CD14-positive monocyte (primary cell): Measurements from ENCODE around the gene REXO5. TPM values are rescaled to one million over a fixed set of nuclear protein-coding genes. Genes with fewer than 3 reads are reported as not detected.

Experiments used
- DNase-seq, 3 donors: peaks; one replicate each; pipeline ENCODE4 v3.0.0-alpha.2; 2011 to 2022
- H2AFZ ChIP-seq: 2 replicates; pipeline ENCODE4 v1.6.0; 2012; ENCODE audit warnings: mild to moderate bottlenecking, low read depth, low read length, inconsistent platforms; ENCODE audit not compliant: insufficient read depth, poor library complexity, severe bottlenecking
- H3K27ac ChIP-seq, 2 donors: 1 replicate in 1 of 2; 2 replicates in 1 of 2; pipeline ENCODE4 v1.5.1; 2012 to 2013; ENCODE audit warnings: low read length in 2 of 2, control low read depth in 1 of 2, inconsistent platforms in 1 of 2, low read depth in 1 of 2, mild to moderate bottlenecking in 1 of 2
- H3K27me3 ChIP-seq, 2 donors: one replicate each; pipeline versions ENCODE4 v1.6.0 to v1.6.1; 2011 to 2013; ENCODE audit warnings: low read length in 2 of 2; ENCODE audit not compliant: control insufficient read depth in 2 of 2, insufficient read depth in 2 of 2
- H3K36me3 ChIP-seq, 2 donors: replicated peaks in 1 of 2; 1 replicate in 1 of 2; 2 replicates in 1 of 2; pipeline versions ENCODE4 v1.5.1 to v1.6.1; 2012 to 2013; ENCODE audit warnings: low read length in 2 of 2, control low read depth in 1 of 2, inconsistent platforms in 1 of 2, mild to moderate bottlenecking in 1 of 2; ENCODE audit not compliant: insufficient read depth in 2 of 2, control insufficient read depth in 1 of 2
- H3K4me1 ChIP-seq, 2 donors: 1 replicate in 1 of 2; 2 replicates in 1 of 2; pipeline versions ENCODE4 v1.5.1 to v1.6.1; 2012 to 2013; ENCODE audit warnings: low read length in 2 of 2, control low read depth in 1 of 2, inconsistent platforms in 1 of 2, mild to moderate bottlenecking in 1 of 2, moderate library complexity in 1 of 2; ENCODE audit not compliant: insufficient read depth in 2 of 2, control insufficient read depth in 1 of 2
- H3K4me2 ChIP-seq: replicated peaks from 2 replicates; pipeline ENCODE3; 2012; ENCODE audit warnings: low read length, moderate library complexity, mild to moderate bottlenecking; ENCODE audit not compliant: poor library complexity, severe bottlenecking; ENCODE audit errors: extremely low read depth
- H3K4me3 ChIP-seq, 3 experiments: fragments of 200-600 bp in 1 of 3; sonication (generic) in 1 of 3; replicated peaks in 1 of 3; 1 replicate in 2 of 3; 2 replicates in 1 of 3; pipeline ENCODE4 v1.5.1; 2011 to 2013; ENCODE audit warnings: low read length in 3 of 3, mild to moderate bottlenecking in 3 of 3, control low read depth in 2 of 3, low read depth in 2 of 3, inconsistent platforms in 1 of 3, moderate library complexity in 1 of 3
- H3K79me2 ChIP-seq: 2 replicates; pipeline ENCODE4 v1.6.0; 2012; ENCODE audit warnings: mild to moderate bottlenecking, control low read depth, inconsistent platforms, low read length, moderate library complexity; ENCODE audit not compliant: insufficient read depth
- H3K9ac ChIP-seq: 2 replicates; pipeline ENCODE4 v1.6.0; 2017; ENCODE audit warnings: low read length, mild to moderate bottlenecking; ENCODE audit not compliant: insufficient read depth, poor library complexity, severe bottlenecking
- H3K9me3 ChIP-seq, 2 donors: replicated peaks in 1 of 2; 1 replicate in 1 of 2; 2 replicates in 1 of 2; pipeline versions ENCODE4 v1.5.1 to v1.6.1; 2012 to 2013; ENCODE audit warnings: low read length in 2 of 2, control low read depth in 1 of 2; ENCODE audit not compliant: control insufficient read depth in 1 of 2, insufficient read depth in 1 of 2
- H4K20me1 ChIP-seq: 2 replicates; pipeline ENCODE4 v1.6.0; 2012; ENCODE audit warnings: mild to moderate bottlenecking, low read length, control low read depth, moderate library complexity; ENCODE audit not compliant: insufficient read depth
- H3K27ac Mint-ChIP-seq, 7 donors: one replicate each; pipeline ENCODE4 v1.8.0; 2020; ENCODE audit warnings: mild to moderate bottlenecking in 7 of 7, mixed read lengths in 7 of 7, moderate library complexity in 6 of 7, inconsistent platforms in 2 of 7
- H3K27me3 Mint-ChIP-seq, 3 donors: one replicate each; pipeline ENCODE4 v1.8.0; 2021 to 2022; ENCODE audit warnings: low read depth in 3 of 3, mild to moderate bottlenecking in 3 of 3, mixed read lengths in 3 of 3, moderate library complexity in 3 of 3, inconsistent platforms in 1 of 3
- H3K36me3 Mint-ChIP-seq, 2 donors: one replicate each; pipeline ENCODE4 v1.8.0; 2020; ENCODE audit warnings: mixed read lengths in 2 of 2, inconsistent platforms in 1 of 2, mild to moderate bottlenecking in 1 of 2
- H3K4me1 Mint-ChIP-seq: one replicate; pipeline ENCODE4 v1.8.0; 2020; ENCODE audit warnings: mild to moderate bottlenecking, mixed read lengths
- H3K4me3 Mint-ChIP-seq, 2 donors: one replicate each; pipeline ENCODE4 v1.8.0; 2020; ENCODE audit warnings: mild to moderate bottlenecking in 2 of 2, mixed read lengths in 2 of 2, moderate library complexity in 1 of 2
- H3K9me3 Mint-ChIP-seq, 7 donors: one replicate each; pipeline ENCODE4 v1.8.0; 2020 to 2022; ENCODE audit warnings: mixed read lengths in 7 of 7, mild to moderate bottlenecking in 6 of 7, moderate library complexity in 6 of 7, inconsistent platforms in 2 of 7
- WGBS: methylation state at CpG from one replicate; pipeline ENCODE4 v1.1.5; 2013; ENCODE audit warnings: missing lambda C conversion rate; ENCODE audit not compliant: insufficient coverage; 5-methylcytosine and 5-hydroxymethylcytosine counted together
- intact Hi-C, 2 donors: fragments of 100-400 bp; cut with micrococcal nuclease; formaldehyde crosslinking; loops; one replicate each; pipeline versions ENCODE4 v1.15.0 to v1.15.1; 2023
- polyA plus RNA-seq, 3 donors: library from polyadenylated mRNA; depleted of rRNA in 1 of 3; unstranded in 2 of 3; stranded (reverse) in 1 of 3; fragments of 300-500 nt in 2 of 3; fragments of >200 nt in 1 of 3; fragmentation: Illumina TruSeq in 2 of 3; gene quantifications; 1 replicate in 2 of 3; 2 replicates in 1 of 3; pipeline ENCODE4 v1.2.3, GENCODE V29; 2012 to 2021
- TF ChIP-seq, protein P1 (sequence below): fragments of 200-600 bp; IDR thresholded peaks from one replicate; pipeline ENCODE4 v1.8.0; 2022; ENCODE audit warnings: antibody characterized with exemption, mild to moderate bottlenecking

The REXO5 gene
- polyA plus RNA-seq, 3 donors = 0.52 to 1.4 (median 0.55) TPM

DNA sequence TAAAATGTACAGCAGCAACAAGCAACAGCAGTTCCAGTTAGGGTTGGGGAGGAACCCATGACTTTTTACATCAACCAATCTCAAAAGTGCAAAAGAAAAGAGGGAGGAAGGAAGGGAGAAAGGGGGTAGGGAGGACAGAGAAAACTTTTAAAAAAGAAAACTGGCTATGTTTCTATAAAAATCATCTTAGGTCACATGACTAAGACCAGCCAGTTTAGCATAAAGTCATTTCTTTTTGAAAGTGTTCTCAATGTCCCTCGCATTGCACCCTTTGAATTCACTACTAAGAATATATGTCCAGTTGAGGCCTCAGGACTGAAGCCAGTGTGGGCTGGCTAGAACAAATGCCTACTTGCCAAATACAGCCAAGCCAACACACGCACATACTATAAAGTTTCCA, 64.9 kb downstream of the REXO5 start:
- no peak overlapping the region for H3K27ac Mint-ChIP-seq
- Histone ChIP-seq H2AFZ (no peak overlapping the region), H3K27me3 (no peaks in the 10 kb centered on the region), H3K4me3 (no peak overlapping the region), H3K27ac (no peak overlapping the region), H3K9me3 (no peaks in the 10 kb centered on the region), H3K79me2 (peaks cover 18% of the 10 kb centered on the region), H3K4me1 (peaks cover 7 to 9% of the 10 kb centered on the region in 2 donors), H3K36me3 (no peaks in the 10 kb centered on the region), H3K4me2 (no peak overlapping the region), H4K20me1 (peaks cover 72% of the 10 kb centered on the region), H3K9ac (no peak overlapping the region)
- H3K36me3 Mint-ChIP-seq = peaks cover 4 to 10% of the 10 kb centered on the region in 2 donors
- H3K9me3 Mint-ChIP-seq = no peaks in the 10 kb centered on the region
- peaks cover 31% of the 10 kb centered on the region for H3K4me1 Mint-ChIP-seq
- no peak for DNase-seq
- no peak overlapping the region for H3K4me3 Mint-ChIP-seq
- TF ChIP-seq, protein P1, sequence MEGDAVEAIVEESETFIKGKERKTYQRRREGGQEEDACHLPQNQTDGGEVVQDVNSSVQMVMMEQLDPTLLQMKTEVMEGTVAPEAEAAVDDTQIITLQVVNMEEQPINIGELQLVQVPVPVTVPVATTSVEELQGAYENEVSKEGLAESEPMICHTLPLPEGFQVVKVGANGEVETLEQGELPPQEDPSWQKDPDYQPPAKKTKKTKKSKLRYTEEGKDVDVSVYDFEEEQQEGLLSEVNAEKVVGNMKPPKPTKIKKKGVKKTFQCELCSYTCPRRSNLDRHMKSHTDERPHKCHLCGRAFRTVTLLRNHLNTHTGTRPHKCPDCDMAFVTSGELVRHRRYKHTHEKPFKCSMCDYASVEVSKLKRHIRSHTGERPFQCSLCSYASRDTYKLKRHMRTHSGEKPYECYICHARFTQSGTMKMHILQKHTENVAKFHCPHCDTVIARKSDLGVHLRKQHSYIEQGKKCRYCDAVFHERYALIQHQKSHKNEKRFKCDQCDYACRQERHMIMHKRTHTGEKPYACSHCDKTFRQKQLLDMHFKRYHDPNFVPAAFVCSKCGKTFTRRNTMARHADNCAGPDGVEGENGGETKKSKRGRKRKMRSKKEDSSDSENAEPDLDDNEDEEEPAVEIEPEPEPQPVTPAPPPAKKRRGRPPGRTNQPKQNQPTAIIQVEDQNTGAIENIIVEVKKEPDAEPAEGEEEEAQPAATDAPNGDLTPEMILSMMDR = no peak
- intact Hi-C loops = no loop called here
- H3K27me3 Mint-ChIP-seq = no peaks in the 10 kb centered on the region
- 0% methylated on average over 1 of the region's 2 CpGs for WGBS

DNA sequence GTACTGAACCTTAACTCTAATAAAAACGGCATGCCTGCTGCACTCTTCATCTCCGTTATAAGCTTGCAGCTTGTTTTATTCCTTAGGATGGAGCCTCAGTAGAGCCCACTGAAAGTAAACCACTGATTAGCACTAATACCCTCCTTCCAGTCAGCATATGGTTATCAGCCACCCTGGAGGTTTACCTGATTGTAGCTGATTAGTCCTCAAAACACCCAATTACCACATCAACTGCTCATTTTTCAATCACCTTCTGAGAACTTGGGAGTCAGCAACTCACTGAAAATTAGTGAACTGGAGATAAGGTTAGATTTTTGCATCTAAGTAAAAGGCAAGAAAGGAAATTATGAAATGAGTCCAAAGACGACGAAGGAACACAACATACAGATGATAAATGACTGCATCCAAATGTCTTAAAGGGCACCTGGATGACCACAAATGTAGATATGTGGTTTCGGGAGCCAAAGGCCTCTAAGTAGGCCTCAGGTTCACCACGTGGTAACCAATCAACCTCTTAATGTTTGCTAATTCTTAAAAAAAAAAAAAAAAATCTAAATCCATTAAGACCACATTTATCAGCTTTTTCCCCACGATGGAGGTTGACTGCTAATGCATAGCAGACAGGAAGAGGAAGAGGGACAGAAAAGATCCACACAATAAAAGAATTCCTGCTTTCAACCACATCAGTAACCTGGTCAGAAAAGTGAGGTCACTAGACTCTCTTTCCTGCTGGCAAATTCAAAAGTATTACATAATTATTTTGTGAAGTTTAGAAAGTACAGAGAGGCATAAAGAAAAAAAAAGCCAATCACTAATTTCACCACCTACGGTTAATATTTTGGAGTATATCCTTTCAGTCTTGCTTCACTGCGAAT, 65.9 kb downstream of the REXO5 start:
- no peak for DNase-seq
- Mint-ChIP-seq H3K4me3 (no peak overlapping the region), H3K27me3 (no peaks in the 10 kb centered on the region), H3K27ac (peak overlapping the region in 2 of 7 donors; percentile 66 to 78), H3K36me3 (peaks cover 7 to 13% of the 10 kb centered on the region in 2 donors), H3K9me3 (no peaks in the 10 kb centered on the region), H3K4me1 (peaks cover 29% of the 10 kb centered on the region)
- Histone ChIP-seq H3K79me2 (peaks cover 27% of the 10 kb centered on the region), H3K4me2 (no peak overlapping the region), H3K27ac (no peak overlapping the region), H4K20me1 (peaks cover 65% of the 10 kb centered on the region), H3K4me1 (peaks cover 7 to 9% of the 10 kb centered on the region in 2 donors), H3K27me3 (no peaks in the 10 kb centered on the region), H3K4me3 (no peak overlapping the region), H2AFZ (no peak overlapping the region), H3K36me3 (no peaks in the 10 kb centered on the region), H3K9ac (no peak overlapping the region), H3K9me3 (no peaks in the 10 kb centered on the region)
- TF ChIP-seq, protein P1 = no peak
- WGBS = 100% methylated on average over 2 of the region's 9 CpGs
- intact Hi-C loops = no loop called here
